Kidney glomerular epithelial cell (primary cell): ENCODE data around the gene CRYAB.
"Not testable (repeated sequence)": the region's sequence is repeated elsewhere in the genome, so short reads cannot be mapped to it uniquely, and the experiment has no call there.

ENCODE experiments used
- DNase-seq: peaks from one replicate; lab custom pipeline; 2025; lab: John Stamatoyannopoulos, UW

The CRYAB gene

DNA sequence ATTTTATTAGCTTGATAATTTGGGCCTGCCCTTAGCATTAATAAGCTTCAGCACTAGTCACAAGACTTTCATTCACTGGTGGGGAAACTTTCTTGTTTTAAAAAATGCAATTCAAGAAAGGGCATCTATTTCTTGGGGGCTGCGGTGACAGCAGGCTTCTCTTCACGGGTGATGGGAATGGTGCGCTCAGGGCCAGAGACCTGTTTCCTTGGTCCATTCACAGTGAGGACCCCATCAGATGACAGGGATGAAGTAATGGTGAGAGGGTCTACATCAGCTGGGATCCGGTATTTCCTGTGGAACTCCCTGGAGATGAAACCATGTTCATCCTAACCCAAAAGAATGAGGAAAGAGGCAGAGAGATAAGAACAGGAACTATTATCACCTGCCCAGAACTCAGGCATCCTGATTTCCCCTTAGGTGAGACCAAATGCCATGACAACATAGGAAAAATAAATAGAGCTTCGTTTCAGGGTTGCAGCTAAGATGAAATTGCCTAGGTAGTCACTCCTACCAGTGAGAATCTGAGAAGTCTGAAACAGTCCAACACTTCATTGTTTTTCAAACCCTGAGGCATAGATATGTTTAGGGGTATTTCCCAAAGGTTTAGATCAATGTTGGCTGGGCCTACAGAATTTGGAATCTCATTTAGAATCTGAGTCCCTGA, 2.8 kb downstream of the CRYAB start:
- no peak for DNase-seq

- no peak for DNase-seq
Measured at GRCh38 chr11:111906680-111907079, 4.9 kb downstream of the CRYAB start.

GRCh38 chr11:111905411-111905810, 6.2 kb downstream of the CRYAB start:
- DNase-seq = no peak

DNA sequence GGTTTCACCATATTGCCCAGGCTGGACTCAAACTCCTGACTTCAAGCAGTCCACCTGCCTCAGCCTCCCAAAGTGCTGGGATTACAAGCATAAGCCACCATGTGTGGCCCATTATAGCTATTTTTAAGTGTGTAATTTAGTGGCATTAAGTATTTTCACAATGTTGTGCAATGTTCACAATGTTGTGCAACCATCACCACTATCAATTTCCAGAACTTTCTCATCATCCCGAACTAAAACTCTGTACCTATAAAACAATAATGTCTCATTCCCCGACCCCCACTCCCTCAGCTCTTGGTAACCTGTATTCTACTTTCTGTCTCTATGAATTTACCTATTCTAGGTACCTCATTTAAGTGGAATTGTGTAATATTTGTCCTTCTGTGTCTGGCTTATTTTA, 24.7 kb downstream of the CRYAB start:
- no peak for DNase-seq

DNA sequence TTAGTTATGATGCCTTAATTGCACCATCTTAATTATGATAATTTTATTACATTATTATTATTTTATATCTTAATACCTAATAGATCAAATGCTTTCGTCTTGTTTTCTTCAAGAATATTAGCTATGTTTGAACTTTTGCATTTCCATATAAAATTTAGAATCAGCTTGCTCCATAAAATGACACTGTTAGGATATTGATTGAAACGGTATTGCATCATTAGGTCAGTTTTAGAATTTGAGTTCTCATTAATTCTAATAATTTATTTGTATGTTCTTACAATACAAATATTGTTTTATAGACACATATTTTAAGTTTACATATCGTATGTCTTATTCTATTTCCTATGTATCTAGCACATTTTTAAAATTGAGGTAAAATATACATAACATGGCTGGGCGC, 25.5 kb downstream of the CRYAB start:
- no peak for DNase-seq

DNA sequence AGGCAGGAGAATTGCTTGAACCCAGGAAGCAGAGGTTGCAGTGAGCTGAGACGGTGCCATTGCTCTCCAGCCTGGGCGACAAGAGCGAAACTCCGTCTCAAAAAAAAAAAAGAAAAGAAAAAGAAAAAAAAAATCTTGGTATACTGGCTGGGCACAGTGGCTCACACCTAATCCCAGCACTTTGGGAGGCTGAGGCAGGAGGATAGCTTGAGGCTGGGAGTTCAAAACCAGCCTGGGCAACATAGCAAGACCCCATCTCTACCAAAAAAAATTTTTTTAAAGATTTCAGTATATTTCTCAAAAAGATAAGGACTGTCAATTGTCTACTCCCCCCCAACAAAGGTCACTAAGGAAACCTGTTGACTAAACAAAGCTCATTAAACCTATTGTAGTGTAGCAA, 26.5 kb downstream of the CRYAB start:
- DNase-seq = not testable (repeated sequence)

DNA sequence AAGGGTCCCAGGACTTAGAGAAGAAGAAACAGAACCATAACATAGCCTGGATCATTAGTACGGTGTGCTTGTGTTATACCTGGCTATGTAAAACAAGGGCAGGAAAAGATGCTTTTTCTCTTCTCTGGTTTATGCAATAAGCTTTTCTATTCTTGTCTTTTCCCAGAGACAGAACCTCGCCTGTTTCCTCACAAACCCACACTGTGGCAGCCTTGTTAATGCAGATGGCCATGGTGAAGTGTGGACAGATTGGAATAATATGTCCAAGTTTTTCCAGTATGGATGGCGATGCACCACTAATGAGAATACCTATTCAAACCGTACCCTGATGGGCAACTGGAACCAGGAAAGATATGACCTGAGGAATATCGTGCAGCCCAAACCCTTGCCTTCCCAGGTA, 29.4 kb downstream of the CRYAB start:
- no peak for DNase-seq

DNA sequence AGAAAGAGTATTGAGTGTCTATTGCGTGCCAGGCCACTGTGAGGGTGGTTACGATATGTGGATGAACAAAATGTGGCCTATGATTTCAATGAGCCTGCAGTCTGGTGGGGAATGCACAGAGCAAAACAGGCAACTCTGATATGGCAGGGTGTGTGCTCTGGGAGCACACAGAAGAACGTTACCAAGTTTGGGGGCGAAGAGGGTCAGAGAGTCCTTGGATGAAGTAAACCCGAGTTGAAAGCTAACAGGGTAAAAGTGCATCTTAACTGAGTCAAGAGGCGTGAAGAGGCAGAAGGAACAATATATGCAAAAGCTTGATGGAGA, 32.0 kb downstream of the CRYAB start:
- DNase-seq = no peak

DNA sequence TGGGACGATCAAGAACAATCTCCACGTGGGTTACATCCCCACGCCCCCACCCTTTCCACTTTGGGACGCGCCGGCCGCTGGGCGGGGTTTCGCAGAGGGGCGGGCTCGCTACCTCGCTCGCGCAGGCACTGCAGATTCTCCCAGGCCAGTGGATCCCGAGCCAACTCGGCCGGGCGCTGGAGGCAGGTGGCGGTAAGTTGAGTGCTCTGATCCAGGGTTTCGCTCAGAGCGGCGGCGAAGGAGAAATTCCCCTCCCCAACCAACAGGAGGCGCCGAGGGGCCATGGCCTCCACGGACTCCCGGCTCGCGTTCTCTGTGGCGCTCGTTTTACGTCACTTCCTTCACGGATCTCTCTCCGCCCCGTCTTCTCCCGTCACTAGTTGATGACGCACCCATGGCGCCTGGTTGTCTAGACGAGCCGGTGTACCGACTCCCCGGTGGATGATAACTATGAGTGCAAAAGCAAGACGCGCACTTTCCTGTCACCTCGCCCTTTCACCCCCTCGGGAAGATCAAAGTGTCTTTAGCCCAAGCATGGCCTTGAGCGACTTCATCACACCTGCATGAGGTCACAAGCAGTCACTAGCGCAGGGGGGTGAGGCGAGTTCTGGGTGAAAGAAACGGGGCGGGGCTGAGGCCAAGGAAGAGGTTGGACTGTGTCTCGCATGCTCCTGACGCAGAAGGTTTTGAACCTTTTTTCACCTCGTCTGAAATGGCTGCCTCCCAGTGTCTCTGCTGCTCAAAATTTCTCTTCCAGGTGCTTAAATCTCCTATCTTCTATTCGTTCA, 32.5 kb downstream of the CRYAB start, which contains the start of the genes CFAP68 and FDXACB1:
Gene CFAP68, plus strand, starts transcription at position 693 of the 788 bp plus-strand sequence. Its CDS starts 20 bp downstream, at position 713.
Gene FDXACB1, minus strand, starts transcription at position 317 of the 788 bp plus-strand sequence. Its CDS starts 33 bp downstream, at position 284.
- DNase-seq = peak; percentile 98

DNA sequence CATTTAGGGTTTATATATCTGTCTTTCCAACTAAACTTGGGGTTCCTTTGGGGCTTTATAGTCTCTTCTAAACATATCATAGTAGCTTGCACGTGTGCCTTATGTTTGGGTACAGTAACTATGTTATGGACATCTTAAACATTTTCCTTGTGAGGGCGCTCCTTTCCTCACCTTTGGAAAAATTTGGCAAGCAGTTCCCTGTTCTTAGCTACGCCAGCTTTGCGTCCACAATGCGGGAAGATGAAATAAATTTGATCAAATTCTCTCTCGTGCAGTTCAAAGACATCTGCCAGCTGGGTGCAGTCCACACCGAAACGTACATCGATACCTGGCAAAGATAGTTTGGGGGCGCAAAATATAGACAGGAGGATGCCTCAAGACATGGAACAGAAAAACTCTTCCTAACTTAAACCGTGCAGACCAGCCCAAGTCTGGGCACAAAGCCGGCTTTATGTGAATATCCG, 33.2 kb downstream of the CRYAB start:
- DNase-seq = peak; percentile 44

- no peak for DNase-seq
Measured at GRCh38 chr11:111871693-111872161, 39.8 kb downstream of the CRYAB start.

DNA sequence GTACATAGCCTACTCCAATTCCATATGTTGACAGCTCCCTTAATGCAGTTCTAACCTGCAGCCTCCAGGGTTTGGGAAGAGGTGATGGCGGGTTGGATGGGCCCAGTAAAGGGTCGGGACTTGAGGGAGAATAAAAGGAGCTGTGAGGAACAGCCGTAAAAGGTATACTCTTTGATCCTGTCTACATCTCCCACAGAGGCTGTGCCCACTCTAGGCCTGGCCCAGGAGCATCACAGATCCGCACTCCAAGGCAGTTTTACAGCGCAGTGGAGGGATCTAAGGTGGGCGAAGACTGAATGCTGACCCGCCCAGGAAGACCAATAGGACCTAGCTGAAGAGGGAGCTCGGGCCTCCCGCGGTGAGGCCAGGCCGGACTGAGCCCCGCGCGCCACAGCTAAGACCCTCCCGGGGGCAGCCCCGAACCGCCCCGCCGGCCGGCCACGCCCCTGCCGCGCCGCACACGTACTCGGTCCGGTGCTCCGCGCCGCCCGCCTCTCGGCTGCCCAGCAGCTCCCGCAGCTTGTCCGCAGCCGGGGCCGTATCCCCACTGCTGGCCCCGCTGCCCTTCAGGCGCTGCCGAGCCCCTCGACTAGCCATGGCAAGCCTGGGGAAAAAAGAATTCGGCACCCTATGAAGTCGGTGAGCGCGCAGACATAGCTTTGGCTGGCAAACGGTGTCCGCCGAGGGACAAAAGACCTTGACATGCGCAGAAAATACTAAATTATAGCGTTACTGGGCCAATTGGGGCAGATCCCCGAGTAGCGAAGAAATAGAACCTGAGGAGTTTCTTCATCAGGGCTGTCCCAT, 40.5 kb downstream of the CRYAB start, which contains the start of gene ALG9:
Gene ALG9, minus strand, starts transcription at position 696 of the 807 bp plus-strand sequence. Its CDS starts 99 bp downstream, at position 597.
- peak; percentile 64 for DNase-seq

GRCh38 chr11:111870522-111870885, 41.1 kb downstream of the CRYAB start:
- DNase-seq = no peak

DNA sequence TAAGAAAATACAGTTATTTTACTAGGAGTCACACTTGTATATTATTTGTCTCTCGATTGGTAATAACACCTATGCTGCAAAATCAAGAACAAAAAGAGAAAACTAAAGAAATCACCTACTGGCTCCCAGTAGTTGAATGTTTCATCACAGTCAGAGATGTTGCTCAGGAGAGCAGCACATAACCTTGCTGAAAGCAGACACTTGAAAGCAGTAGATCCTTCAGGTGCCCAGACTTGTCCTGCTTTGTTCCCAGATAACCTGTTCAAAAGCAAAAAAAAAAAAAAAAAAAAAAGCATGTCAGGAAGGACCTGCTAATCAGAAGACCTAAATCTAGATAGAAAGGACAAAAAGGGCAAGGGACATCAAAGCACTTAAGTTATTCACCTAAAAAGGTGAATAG, 41.5 kb downstream of the CRYAB start:
- no peak for DNase-seq

DNA sequence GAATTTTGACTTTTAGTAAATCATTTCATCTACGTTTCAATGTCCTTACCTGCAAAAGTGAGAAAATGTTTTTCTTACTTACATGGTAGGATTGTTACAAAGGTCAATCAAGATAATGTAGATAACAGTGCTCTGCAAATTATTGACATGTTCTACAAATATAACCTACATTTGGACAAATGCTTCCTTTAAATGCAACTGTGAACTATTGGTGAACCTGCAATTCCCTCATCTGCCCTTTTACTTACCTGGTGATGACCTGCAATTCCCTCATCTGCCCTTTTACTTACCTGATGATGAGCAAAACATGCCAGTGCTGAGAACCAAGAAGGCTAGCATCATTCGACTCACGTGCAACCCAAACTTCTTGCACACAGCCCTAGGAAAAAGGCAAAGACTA, 51.3 kb downstream of the CRYAB start:
- DNase-seq = no peak
